OCI-M2 (cell line): ENCODE measurements around the gene STXBP6.
"Not testable (repeated sequence)": the region's sequence is repeated elsewhere in the genome, so short reads cannot be mapped to it uniquely, and the experiment has no call there.

Experiments used
- DNase-seq: peaks from one replicate; lab custom pipeline; 2025; ENCODE audit not compliant: unreplicated experiment; lab: John Stamatoyannopoulos, UW

Gene STXBP6

GRCh38 chr14:24774187-24774915, 275.6 kb downstream of the STXBP6 start:
- no peak for DNase-seq

- DNase-seq, result not testable (repeated sequence)
These were observed 276.4 kb downstream of the STXBP6 start for GRCh38 chr14:24773564-24773963.

- no peak for DNase-seq
These were observed 283.5 kb downstream of the STXBP6 start for GRCh38 chr14:24766434-24766833.

- DNase-seq, result no peak
These were observed 288.8 kb downstream of the STXBP6 start for GRCh38 chr14:24761141-24761540.
